GM19395 (cell line): Measurements from ENCODE around the gene STAC.
"Not testable (repeated sequence)": the region's sequence is repeated elsewhere in the genome, so short reads cannot be mapped to it uniquely, and the experiment has no call there.

Experiments used
- ATAC-seq: cut with Tn5 transposase; IDR thresholded peaks from one replicate; pipeline ENCODE4 v1.9.1; 2021; ENCODE audit warnings: mild to moderate bottlenecking, moderate library complexity; ENCODE audit not compliant: unreplicated experiment

The STAC gene

DNA sequence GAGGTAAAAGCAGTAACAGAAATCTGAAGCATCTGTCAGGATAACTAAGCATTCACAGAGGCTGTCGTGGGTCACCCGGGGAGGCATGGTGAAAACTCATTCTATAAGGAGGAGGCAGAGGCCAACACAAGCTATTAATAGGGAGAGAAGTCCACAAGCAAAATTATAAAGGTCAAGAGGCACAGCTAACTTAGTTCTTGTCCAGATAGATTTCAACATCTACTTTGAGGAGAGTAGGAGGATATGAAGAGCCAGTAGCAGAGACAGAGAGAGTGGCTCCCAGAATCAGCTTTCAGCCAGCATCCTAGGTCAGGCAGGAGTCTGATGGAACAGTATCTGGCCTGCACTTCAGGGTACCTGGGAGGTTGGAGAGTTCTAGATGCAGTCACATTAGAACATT is 95.3 kb downstream of the STAC start:
- ATAC-seq, result no peak

DNA sequence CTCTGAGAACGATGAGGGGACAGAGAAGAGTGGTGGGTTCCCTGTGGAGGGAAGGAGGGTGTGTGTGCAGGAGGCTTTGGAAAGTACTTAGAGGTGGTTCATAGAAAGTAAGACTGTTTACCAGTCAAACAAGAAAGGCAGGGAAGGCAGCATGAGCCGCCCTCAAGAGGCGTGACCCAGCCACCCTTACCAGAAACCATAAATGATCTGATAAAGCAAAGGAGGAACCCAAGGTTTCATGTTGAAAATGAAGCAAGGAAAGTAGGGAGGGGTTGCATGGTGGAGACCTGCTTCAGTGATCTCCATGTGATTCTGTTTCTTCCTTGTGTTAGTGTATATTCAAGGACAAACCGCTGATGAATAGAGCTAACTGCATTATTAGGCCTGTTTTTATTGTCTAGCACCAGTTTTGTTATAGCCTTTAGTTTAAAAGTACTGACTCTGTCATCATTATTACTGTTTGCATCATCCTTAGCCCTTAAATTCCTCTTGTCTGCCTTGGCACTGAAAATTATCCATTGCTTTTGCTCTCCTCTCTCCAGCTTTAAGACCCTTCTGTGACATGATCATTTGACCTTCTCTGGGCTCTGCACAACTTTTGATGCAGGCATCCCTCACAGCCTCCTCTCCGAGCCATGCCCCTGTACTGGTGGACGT is 96.1 kb downstream of the STAC start:
- no peak for ATAC-seq

DNA sequence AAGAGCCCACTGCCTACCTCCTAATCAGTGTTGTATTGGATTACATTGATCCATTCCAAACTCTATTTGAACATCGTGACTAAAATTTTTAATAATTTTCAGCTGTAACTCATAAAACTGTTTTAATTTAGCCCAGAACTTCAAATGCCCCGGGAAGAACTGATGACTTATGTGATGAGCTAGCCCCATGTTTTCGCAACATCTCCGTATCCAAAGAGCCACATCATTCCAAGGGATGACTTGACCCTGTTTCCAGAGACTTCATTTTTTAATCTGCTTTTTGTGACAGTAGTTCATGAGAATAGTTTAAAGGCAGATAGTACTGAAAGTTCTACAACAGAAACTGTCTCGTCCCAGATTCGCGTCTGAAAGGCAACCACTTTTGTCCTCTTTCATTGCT is 97.4 kb downstream of the STAC start:
- no peak for ATAC-seq

DNA sequence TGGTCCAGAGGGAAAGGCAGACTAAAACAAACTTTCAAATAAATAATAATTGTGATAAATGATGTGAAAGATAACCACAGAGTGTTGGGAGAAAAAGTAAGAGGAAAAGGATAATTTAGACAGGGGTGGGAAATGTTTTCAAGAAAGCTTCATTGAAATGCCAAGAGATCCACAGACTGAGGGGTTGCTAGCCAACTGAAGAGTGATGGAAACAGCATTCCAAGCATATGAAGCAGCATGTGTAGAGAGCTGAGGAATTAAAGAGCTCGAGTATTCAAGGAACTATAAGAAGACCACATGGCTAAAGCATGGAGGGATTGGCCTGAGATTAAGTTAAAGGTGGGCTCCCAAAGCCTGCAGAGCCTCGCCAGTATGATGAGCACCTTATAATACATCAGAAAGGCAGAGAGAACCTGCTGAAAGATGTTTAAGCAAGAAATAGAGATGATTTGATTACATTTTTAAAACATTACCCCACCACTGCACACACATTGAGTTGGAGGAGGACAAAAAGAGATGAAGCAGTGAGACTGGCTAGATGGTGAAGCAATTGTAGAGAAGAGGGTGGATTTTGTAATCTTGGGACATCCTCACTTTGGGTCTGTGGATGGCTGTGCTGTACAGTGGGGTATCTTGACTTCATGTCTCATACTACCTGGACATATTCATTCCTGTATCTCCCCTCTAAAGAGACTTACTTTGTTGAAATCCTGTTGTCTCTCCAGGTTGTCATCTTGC is 100.8 kb downstream of the STAC start:
- ATAC-seq, result no peak

DNA sequence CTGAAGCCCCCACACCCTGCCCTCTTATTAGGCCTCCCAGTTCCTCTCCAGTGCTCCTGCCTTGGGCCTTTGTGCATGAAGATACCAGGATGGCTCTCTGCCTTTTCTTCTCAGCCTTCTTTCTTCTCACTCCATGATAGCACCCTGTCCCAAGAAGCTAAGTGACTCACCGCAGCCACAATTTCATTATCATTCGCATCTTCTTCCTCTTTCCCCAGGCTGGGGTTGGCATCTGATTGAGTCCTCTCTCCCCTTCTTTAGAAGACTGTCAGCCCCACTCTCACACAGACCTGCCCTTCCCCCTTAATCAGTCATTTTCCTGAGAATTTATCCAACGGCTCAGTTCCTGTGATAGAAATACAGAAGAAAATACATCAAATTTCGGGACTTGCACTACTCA is 102.0 kb downstream of the STAC start:
- ATAC-seq, result no peak

DNA sequence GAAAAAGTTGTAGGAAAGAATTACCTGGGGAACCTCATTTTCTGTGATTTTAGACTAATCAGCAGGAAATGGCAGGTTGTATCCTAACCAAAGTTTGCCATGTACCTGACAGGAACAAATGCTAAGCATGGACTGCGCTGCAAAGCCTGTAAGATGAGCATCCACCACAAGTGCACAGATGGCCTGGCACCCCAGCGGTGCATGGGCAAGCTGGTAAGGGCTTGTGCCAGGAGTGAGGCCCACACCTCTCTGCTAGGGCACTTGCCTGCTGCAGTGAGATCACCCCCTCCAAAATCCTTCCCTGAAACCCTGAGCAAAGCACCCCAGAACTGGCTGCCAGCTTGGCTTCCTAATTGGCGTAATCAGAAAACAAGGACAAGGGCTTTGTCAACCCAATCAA is 102.6 kb downstream of the STAC start:
- ATAC-seq, result no peak

DNA sequence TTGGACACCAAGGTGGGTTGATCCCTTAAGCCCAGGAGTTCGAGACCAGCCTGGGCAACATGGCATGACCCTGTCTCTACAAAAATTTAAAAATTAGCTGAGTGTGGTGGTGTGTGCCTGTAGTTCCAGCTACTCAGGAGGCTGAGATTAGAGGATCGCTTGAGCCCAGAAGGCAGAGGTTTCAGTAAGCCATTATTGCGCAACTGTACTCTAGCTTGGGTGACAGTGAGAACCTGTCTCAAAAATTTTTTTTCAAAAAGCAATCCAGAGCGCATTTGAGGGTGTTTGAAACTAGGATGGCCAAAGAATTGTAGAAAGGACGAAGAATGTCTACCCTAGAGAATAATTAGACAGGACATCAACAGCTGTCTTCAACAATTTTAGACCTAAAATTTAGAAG is 103.4 kb downstream of the STAC start:
- ATAC-seq, result no peak

DNA sequence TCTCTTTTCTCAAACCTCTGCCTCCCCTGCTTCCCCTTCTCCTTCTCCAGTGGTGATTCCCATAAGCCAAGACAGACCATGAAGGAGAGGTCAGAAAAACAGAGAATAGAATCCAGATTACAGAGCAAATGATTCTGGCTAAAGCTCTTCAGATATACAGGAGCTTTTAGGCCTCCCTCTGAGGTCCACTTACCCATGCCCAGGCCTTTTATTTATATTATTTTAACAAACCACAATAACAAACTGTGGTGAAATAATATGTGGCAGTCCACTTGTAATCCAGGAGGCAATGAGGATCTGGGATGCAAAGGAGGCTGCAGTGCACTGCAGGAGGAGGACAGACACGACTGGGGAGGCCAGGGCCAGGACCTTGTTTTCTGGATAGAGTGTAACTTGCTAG is 104.1 kb downstream of the STAC start:
- ATAC-seq, result no peak

DNA sequence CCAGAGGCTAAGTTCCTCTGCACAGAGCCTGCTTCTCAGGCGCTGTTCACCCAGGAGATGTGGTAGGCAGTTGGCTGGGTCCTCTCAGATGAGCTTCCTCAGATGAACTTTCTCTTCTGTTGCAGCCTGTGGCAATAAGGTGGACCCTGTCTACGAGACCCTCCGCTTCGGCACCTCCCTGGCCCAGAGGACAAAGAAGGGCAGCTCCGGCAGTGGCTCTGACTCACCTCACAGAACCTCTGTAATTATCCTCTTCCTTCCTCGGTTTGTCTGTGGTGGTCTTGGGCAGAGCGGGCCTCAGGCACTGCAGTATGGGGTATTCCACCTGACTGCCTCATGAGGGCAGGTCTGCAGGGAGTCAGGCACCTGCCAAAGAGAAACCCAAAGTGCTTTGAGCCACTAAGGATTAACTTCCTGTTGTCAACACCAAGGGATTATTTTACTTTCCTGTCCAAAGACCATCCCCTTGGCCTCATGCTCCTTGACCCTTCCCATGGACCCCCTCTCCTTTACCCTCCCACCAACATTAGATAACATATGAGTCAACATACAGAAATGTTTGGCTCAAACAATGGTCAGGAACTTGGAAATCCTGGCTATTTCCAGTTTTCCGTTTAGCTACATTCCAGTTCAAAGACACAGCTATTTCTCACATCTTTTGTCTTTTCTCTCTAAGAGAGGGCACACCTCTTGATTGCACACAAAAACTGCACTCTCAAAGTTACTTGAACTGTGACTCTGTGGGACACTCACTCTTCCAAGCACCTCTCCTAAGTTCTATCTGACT is 105.9 kb downstream of the STAC start:
- no peak for ATAC-seq

DNA sequence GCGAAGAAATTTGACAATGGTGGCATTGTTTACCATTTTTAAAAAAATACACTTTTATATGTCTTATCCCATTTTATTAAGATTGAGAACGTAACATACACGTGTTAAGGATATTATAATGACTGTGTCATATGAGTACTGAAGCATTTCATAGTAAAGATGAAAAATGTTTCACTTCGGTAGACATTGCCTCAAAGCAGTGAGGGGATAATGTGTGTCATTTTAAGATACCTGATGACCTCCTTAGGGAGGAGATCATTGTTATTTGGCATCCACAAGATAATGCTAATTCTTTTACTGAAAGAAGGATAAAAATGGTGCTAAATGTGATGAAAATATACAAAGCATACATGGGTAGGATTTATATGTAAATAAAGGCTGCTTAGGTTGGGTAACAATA is 107.3 kb downstream of the STAC start:
- no peak for ATAC-seq

DNA sequence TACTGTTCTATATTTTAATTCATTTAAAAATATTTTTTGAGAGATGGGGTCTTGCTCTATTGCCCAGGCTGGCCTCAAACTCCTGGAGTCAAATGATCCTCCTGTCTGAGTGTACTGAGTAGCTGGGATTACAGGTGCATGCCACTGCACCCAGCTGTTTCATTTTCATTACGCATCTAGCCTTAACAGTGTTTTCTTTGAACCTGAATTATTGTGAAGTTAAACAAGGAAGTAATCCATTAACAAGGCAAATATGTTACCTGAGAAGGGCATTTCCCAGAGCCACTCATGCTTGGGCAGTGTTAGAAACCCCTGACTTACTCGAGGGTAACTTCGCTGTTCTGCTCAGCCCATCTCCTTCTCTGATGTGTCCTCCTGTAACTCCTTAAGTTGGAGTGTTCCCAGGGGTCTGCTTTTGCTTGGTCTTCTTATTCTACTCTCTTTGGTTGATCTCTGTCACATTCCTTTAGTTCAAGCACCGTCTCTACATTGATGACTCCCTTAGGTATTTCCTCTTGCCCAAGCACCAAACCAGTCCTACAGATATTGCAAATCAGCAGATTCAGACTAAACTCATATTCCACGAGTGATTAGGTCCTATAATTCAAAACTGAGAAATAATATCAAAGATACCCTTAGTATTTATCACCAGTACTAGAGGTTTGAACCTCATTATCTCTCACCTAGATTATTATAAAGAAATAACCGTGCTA is 107.9 kb downstream of the STAC start:
- no peak for ATAC-seq

DNA sequence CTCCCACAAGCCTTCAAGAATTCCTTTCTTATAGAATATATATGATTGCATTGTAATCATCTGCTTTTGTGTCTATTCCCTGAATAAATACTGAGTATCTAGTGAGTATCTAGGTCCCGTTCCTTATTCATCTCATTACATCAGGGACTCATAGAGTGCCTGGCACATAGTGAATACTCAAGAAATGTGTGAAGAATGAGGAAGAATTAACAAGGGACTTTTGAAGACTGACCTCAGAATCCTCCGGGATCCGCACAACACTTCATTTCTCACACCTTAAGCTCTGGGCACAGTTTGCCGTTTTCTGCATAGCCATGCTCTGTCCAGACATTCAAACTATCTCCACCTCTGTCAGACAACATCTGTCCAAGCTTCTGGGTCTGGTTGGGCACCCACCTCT is 108.8 kb downstream of the STAC start:
- no peak for ATAC-seq

DNA sequence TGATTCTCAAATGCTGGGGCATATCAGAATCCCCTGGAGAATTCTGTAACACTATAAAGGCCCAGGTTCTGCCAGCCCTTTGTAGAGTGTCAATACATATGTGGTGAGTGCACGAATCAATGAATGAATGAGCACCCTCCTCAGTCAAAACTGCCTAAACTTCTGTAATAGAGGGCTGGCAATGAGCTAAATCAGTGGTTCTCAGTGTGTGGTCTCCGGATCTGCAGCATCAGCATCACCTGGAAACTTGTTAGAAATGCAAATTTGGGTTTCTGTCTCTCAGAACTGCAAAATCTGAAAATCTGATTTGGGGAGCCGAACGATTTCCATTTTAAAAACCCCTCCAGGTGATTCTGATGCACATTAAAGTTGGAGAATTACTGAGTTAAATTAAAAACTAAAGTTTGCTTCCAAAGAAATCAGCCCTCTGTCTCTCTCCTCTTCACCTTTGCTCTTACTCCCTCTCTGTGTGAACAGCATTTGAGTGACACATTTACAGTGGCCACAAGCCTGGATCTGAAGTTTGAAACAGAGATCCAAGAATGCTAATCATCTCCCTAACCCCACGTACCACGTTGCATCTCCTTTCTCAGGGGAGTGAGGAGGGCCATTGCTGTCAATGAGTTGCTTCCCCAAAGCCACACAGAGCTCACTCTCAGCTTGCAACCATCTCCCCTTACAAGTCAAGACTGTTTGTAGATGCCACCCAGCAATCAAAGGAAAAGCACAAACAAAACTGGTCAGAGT is 109.5 kb downstream of the STAC start:
- no peak for ATAC-seq

DNA sequence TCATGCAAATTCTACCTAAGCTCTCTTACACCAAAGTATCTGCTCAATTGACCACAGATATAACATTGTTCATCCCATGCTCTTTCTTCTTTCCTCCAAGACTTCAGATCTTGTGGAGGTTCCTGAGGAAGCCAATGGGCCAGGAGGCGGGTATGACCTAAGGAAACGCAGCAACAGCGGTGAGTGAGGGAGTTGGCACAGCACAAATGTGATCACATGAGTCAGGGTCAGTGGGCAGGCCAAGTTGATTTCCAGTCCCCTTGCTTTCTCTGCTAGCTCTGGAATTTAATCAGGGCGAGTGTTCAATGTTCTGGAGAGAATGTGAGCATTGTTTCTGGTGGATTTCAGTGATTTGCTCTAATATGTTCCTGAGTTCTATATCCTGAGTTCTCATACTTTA is 112.7 kb downstream of the STAC start:
- no peak for ATAC-seq

DNA sequence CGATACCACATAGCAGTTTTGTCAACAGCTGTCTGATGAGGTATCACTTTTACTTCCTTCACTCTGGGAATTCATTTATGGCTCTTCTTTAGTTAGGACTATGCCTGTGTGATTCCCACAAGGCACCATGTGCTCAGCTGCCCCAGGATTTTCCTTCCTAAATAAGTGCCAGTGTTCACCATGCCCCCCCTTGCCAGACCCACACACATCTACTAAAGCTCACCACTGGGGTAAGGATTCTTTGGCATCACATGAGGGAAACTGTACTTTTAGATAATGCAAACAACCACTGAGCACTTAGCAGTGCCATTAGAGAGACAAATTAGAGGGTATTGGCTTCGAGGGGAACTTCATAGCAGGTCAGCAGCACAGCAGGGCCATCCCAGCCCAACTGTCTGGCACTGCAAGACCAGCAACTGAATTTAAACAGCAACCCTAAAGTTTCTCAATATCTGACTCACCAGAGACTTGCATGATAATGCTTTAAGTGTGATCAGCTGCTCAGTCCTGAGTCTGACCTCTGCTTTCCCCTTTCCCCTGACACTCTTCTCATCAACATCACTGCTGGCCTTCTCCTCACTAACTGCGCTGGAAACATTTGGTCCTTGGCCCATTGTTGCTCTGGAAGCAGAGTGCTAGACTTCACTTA is 114.3 kb downstream of the STAC start:
- ATAC-seq, result no peak

DNA sequence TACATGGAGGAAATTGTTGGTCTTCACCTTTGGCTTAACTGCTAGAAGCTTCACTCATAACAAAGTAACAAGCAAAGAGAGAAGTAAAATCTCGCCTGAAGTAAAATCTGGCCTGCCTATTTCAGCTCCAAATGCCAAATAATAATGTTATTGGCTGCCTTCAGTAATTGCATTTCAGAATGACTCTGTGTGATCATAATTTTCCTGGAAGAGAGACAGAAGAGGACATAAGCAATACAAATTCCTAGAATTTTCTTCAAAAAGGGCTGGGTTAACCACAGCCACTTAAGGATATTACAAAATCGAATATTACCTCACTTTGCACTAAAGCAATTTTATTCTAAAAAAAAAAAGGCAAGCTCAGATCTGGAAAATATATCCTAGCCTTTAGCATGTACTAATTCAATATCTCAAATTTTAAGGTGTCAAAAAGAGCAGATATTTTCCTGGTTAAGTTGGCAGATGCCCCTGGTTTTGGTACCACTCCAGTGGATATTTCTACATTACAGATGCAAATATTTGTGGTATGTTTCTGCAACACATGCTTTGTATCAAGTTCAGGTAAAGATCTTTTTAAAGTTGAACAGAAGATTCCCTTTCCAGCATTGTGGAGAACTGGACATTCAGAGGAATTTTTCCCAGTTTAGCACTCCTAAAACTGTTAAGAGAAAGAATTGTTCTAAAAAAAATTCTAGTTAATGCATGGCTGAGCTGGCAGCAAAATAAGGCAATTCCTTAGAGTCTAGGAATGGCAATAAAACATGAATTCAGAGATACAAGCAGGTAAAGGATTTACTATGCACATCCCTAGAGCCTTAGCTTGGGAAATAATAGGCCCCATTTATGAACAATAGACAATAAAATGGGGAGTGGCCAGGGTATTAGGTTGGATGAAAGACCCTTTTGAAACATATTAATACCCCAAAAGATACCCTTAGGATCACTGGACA is 116.7 kb downstream of the STAC start:
- no peak for ATAC-seq

DNA sequence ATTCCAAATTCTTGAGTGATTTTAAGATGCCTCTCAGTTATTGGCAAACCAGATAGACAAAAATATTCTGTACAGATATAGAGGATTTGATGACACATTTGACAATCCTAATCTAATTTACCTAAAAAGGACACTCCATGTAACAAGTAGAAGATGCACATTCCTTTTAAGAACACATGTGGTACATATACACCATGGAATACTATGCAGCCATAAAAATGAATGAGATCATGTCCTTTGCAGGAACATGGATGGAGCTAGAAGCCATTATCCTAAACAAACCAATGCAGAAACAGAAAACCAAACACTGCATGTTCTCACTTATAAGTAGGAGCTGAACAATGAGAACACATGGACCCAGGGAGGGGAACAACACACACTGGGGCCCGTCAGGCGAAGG is 119.7 kb downstream of the STAC start:
- not testable (repeated sequence) for ATAC-seq

DNA sequence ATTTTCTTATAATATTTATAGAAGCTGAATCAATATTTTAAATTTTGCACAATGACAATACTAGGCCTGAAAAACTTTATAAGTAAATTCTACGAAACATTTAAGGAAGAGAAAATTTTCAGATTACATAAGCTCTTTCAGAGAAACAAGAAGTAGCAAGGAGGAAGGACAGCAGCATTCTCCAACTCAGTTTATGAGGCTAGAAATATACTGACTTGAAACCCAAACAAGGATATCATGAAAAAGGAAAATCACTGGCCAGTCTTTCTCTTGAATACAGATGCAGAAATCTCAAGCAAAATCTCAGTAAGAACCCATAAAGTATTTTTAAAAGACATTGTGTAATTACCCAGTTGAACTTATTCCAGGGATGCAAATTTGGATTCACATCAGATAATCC is 121.3 kb downstream of the STAC start:
- no peak for ATAC-seq

DNA sequence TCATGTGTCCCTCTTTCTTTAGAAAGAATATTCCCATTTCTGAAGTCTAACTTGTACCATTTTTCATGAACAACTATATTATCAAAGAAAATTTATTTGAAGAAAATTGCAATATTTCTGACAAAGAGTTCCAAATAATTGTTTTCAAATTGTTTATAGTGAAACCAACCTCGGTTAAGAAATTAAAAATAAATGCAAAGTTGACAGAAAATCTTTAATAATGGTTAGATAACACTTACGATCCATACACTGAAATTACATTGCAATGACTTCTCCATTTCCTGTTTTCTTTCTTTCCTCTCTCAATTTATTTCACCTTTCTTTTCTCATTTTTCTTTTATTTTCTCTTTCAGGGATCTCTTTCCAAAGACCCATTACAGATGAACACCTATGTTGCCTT is 125.1 kb downstream of the STAC start:
- ATAC-seq, result no peak
